T follicular helper cell (primary cell): ENCODE results near the gene TES.
A peak's percentile ranks its signal among the peaks of the same experiment; 100 is the strongest.
"Not testable (repeated sequence)": the region's sequence is repeated elsewhere in the genome, so short reads cannot be mapped to it uniquely, and the experiment has no call there.

Experiments
- DNase-seq: peaks from one replicate; pipeline ENCODE4 v3.0.0-alpha.2; 2020; ENCODE audit warnings: low read depth

The TES gene

DNA sequence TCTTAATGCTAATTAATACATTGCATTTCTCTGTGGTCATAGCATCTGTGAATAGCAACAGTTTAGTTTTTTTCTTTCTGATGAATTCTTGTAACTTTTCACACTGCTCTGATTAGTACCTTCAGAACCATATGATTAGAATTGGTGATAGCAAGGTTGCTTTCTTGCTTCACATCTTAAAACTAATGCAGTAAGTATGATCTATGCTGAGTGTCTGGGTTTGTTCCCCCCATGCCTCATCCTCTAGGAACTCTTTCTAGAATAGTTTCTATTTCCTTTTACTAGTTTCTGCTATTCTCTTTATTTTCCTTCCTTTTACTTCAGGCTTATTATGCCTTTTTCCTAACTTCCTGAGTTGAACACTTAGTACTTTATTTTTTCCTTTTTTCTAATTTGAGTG lies 32.4 kb downstream of the TES start:
- DNase-seq = no peak

DNA sequence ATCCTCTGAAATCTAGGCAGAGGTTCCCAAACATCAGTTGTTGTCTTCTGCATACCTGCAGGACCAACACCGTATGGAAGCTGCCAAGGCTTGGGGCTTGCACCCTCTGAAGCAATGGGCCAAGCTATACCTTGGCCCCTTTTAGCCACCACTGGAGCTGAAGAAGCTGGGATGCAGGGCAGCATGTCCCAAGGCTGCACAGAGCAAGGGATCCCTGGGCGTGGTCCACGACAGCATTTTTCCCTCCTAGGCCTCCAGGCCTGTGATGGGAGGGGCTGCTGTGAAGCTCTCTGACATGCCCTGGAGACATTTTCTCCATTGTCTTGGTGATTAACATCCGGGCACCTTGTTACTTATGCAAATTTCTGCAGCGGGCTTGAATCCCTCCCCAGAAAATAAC lies 34.5 kb downstream of the TES start:
- DNase-seq = not testable (repeated sequence)

DNA sequence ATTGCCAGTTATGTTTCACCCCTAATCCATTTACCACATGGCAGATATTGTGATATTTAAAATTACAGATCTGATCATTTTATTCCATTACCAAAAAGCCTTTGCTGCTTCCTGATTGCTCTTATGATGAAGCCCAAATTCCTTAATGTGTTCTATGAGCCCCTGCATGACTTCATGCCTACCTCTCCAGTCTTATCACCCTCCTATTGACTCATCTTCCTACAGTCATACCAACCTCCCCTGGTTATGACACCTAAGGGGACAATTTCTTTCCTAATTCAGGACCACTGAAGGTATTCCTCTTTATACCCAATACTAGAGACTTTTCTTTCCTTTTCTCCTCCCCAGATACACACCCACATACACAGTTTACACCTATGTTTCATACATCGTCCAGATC lies 36.0 kb downstream of the TES start:
- DNase-seq = no peak

DNA sequence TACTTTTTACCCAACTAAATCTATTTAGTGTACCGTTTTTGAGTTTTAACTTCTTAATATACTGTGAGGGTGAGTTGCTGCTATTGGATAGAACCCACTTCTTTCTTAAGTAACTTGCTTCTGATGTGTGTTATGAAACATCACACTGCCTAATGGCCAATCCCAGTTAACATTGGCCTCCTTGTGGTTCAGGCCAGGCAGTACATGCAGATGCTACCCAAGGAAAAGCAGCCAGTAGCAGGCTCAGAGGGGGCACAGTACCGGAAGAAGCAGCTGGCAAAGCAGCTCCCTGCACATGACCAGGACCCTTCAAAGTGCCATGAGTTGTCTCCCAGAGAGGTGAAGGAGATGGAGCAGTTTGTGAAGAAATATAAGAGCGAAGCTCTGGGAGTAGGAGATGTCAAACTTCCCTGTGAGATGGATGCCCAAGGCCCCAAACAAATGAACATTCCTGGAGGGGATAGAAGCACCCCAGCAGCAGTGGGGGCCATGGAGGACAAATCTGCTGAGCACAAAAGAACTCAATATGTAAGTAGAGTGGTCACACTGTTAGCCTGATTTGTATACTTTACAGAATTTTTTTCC lies 39.7 kb downstream of the TES start:
- no peak for DNase-seq

DNA sequence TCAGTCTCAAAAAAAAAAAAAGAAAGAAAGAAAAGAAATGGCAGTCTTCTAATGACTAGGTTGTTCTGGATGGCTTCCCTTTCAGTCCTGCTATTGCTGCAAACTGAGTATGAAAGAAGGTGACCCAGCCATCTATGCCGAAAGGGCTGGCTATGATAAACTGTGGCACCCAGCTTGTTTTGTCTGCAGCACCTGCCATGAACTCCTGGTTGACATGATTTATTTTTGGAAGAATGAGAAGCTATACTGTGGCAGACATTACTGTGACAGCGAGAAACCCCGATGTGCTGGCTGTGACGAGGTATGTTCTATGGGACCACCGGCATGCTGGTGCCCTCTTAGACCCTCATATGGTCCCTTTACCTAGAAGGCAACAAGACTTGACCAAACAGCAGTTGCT lies 41.3 kb downstream of the TES start:
- DNase-seq = no peak

DNA sequence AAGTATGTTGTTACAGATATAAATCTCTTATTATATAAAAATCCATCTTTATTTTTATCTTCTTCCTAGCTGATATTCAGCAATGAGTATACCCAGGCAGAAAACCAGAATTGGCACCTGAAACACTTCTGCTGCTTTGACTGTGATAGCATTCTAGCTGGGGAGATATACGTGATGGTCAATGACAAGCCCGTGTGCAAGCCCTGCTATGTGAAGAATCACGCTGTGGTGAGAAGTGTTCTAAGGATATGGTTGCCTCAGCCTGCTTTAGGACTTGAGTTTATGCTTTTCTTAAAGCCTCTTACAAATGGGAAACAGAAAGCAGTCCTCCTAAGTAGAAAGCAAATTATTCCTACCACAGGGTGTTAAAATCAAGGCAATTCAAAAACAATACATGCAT lies 41.9 kb downstream of the TES start:
- no peak for DNase-seq

DNA sequence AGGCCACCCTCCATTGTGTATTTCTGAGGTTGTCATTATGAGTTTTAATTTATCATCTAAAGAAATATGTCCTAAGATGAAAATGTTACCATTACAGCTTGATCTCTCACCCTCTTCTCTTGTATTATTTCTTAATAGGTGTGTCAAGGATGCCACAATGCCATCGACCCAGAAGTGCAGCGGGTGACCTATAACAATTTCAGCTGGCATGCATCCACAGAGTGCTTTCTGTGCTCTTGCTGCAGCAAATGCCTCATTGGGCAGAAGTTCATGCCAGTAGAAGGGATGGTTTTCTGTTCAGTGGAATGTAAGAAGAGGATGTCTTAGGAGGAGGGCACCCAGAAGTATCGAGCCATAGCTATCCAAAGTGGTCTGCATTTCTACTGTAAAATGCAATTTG lies 46.8 kb downstream of the TES start:
- no peak for DNase-seq

DNA sequence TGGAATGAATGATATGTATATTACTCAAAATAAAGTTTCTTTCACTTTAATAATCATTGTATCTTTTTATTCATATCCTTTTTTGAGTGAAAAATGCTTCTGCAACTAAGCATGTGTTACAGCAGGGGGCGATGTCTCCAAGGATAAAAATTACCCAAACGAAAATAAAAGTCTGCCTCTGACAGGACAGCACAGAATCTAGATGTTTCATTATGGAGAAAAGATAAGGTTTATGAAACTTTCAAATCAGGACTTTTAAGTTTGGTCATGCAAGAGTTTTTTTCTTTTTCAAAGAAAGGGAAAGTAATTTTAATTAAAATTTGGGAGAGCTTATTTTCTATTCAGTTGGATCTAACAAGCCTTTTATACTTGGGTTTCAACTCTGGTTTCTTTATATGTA lies 48.4 kb downstream of the TES start:
- peak; percentile 2 for DNase-seq

DNA sequence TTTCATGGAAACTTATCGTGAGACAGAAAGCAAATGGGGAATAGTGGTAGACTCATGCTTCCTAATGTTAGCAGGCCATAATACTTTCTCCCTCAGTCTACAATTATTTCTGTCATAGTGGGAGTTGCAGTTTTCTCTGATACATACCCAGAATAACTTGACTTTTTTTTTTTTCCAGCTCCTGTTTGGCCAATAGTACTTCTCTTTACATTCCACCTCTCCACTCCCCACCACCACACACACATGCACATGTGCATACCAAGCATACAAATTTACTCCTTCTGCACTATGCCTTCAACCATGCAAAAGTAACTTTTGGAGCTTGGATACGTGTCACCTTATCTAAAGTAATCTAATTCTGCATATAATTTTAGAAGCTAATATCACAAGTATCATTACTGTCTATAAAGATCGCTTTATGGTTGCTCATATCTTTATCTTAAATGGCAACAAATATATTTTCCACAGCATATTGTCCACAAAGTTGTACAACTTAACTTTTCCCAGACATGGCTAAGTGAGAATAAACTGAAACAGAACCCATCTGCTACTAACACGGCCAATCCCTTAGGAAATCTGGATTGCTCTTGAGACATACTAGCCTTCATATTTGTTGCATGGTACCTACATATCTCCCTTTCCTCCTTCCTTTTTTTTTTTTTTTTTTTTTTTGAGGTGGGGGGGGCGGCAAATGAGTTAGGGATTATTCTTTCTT lies 49.0 kb downstream of the TES start:
- no peak for DNase-seq

DNA sequence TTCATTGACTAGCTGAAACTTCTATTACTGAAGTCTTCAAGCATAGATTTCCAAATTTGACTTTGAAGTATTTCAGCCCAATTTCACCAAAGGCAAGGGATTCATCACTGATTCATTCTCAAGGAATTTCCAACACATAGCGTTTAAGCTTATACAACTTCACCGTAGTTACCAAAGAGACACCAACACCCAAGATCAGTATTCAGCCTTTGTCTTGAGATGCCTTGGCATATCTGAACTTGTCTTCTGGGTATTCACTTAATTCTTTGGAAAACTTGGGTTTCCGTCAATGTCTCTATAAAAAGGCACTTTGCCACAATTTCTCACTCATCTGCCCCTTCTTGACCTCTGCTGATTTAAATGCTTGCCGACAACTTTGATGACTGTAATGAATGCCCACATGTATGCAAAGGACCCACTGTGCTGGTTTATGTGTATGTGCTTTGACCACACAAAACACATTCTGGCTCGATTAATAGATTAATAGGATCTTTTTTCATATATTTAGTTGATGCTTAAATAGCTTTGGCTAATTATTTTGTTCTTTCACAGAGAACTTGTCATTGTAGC lies 49.6 kb downstream of the TES start:
- DNase-seq = no peak

DNA sequence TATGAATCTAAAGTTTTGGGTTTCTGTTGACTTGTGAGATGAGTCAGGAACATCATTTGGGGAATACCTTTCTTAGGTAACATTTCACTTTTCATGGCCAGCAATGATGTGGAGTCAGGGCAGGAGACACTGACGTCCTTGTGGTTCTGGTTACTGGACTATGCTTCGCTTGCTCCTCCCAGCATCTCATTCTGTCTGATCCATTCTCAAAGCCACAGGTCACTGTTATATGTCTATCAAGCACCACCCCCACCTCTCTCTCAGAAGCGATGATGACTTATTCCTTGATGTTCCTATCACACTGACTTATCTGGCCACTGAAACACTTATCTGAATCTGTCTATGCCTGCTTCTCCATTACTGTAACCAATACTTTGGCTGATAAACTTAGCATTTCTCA lies 51.6 kb downstream of the TES start:
- no peak for DNase-seq

DNA sequence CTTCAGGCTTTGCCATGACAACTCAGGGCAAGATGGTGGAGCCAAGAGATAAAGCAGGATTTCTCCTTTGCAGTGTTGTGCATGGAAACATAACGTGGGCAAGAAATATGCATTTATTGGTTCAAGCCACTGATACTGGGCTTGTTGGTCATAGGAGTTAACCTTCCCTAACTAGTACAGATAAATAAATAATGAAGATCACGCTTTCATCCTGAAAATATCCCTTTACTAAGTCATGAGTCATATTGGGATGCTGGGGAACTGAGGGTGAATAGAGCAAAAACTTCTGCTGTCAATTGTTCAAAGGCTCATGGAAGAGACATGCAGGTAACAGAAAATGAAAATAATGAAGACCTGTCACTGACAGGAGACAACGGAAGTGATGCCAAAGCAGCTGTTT lies 55.5 kb downstream of the TES start:
- no peak for DNase-seq

DNA sequence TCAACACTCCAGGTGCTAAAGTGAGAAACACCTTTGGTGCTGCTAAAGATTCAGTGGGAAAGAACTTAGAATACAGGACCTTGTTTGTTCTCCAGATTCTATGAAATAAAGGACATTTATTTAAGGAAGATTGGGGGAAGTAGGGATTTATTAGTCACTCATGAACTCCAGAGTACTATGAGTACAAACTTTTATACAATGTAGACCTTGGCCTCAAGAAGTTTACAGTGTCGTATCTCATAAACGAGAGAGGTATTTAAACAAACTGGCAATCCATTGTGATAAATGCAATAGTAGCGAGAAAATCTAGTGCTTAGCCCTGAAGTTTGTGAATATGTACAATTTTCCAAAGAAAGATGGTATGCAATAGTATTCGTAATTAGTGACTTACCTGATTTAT lies 59.1 kb downstream of the TES start:
- DNase-seq = no peak

DNA sequence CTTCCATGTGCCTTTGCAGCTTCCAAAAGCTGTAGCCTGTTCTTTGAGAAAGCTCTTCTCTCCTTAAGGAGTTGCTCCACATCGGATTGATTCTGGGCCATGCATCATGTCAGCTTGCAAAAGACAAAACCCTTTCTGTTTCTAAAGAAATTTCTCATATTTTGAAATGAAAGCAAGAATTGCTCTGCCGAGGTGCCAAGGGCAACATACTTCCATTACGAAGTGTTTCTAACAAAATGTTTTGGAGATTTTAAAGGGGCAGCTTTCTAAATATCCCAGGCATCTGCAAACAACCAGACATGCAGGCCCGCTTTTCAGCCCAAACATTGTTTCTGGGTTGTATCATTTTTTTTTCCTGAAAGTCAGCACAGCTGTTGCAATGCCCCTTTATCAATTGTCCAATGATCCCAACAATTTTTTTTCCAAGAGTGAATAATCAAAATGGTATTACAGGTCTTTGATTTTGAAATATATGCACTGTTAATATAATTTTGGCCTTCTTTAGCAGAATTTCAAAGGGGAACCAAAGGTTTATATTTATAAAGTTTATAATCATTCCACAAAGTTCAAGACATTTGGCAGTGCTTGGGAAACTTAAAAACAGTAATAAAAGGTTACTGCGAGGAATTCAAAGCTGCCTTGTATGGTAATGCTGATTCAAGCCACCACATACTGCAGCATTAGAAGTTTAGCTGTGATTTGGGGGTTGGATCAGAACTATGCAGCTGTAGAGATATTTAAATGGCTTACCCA lies 61.0 kb downstream of the TES start:
- no peak for DNase-seq

DNA sequence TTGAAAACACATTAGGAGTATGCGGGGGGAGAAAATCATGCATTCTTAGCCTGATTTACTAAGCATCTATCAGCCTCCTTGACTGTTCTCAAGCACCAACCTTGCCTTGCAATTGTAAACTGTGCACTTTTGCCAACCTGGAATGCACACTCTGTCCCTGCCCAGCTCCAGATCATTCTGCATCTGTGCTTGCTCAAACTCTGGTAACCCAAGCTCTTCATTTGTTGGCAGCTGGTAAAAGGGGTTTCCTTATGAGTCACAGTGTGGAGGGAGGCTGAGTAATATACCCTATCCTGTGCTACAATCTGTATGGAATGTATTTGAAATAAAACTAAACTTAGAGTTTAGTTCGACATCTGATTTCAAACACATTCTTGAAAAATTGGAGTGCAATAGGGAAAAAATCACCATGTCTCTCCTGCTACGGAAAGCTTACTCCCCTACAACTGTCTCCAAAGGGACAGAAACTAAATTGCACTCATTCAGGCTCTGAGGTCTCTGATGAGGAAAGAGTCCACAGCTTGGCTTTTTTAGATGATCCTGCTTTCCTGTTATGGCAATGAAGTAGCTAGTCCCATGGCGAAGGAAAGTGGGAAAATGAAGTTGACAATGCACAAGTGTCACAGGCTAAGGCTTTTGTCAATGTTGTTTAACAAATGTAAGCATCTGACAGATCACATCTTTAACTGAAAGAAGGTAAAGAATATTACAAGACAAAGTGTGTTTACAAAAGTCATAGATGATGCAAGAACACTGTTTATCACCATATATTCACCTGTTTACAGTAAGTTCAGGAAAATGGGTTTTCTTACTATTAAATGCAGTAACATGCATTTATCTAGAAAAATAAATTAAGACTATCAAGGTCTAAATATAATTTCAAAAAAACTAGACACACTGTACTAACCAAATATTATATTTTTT lies 61.9 kb downstream of the TES start:
- DNase-seq = no peak

DNA sequence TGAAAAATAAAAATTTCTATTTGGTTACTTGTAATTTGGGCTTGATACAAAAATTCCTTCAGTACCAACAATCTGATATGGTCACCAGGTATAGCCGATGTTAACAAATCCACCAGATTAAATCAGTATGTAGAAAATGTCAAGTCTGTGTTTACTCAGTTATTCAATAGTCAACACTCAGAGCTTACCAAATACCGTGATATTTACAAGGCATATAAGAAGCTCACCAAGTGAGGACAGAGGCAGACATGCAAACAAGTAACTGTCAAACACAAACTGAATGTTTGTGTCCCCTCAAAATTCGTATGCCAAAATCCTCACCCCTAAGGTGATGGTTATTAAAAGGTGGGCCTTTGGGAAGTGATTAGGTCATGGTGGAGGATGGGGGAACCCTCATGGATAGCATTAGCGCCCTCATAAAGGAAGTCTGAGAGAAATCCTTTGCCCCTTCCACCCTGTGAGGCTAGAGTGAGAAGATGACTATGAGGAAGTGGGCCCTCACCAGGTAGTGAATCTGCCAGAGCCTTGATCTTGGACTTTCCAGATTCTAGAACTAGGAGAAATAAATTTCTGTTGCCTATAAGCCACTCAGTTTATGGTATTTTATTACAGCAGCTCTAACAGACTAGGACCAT lies 63.1 kb downstream of the TES start:
- DNase-seq = no peak

DNA sequence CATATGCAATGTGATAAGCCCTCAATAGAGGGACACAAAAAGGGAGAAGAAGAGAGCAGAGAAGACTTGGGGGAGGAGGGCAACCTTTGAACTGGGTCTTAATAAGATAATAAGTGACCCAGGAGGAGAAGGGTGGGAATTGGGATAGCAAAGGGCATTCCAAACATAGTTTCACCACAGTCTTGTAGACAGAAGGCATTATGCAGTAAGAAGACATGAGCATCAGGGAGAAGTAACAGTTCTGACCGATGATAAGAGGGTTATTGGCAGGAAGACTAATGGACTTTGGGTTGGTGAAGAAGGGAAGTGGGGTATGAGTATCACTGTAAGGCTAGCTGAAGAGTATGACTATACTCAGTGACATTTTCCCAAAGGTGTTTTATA lies 63.6 kb downstream of the TES start:
- DNase-seq = no peak

DNA sequence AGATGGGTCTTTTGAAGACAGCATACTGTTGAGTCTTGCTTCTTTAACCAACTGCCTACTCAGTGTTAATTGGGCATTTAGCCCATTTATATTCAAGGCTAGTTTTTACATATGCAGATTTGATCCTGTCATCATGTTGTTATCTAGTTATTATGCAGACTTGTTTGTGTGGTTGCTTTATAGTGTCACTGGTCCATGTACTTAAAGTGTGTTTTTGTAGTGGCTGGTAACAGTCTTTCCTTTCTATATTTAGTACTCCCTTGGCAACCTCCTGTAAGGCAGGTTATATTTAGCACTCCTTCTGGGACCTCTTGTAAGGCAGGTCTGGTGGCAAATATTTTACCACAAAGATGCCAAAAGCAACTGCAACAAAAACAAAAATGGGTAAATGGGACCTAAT lies 66.7 kb downstream of the TES start:
- DNase-seq = no peak

DNA sequence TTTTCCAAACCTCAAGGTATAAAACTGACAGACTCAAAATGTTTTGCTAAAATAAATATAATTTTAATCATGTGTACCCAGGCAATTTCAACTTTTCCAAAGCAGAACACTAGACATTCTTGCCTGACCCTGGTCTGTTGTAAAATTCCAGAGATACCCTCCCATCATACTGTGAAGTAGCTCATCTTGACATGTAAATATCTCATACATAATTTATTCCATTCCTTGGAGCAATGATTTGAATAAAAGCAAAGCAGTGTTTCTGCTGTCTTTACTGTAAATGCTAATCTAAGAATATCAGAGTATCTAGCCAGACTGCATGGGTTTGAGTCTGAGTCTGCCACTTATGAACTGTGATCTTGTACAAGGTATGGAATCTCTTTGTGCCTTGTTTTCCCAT lies 68.9 kb downstream of the TES start:
- no peak for DNase-seq

DNA sequence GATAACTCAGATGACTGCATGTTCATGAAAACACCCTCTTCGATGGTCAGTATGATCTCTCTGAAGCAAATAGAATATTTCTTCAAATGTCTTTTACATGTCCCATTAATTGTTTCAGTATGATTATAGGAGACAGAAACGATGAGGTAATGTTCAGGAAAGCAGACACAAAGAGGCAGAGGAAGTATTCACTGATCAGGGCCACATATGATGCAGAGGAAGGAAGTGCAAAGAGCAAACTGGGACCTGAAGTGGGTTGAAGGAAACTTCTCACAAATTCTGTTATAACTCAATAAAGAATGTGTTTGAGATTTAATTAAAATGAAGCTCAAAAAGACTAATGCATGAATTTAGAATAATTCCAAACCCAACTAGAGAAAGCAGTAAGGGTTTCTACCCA lies 70.5 kb downstream of the TES start:
- DNase-seq = no peak

DNA sequence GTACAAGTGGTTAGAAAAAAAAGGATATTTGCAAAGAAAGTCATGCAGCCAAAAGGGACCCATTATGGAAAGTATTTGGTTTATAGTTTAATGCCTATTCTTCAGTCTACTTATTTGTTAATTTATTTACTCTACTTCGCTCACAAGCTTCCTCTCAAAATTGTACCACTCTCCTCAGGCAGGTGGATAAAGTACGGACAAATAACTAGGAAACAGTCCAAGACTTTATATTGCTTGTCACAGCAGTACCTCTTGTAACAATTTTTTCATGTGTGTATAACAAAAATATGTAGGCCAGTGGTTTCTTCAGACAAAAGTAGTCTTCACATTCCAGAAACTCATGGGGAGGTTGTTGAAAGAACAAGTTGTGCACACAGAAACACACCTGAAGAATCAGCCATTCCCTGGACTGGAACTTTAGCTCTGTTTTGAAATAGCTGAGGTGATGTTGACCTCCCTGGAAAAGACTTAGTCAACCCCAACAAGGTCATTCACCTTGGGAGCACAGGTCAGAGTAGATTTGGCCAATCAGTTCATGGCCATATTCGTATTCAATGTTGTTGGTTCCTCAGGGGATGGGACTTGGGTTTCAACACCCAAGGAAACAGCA lies 73.4 kb downstream of the TES start:
- DNase-seq = no peak
